Left lung (tissue), 10 donors: ENCODE measurements around the gene GGCX. TPM values are rescaled to one million over a fixed set of nuclear protein-coding genes. Genes with fewer than 3 reads are reported as not detected.
A peak's percentile ranks its signal among the peaks of the same experiment; 100 is the strongest.
"Not testable (repeated sequence)": the region's sequence is repeated elsewhere in the genome, so short reads cannot be mapped to it uniquely, and the experiment has no call there.

Experiments used
- ATAC-seq: fragments of 200-7000 bp; cut with Tn5 transposase; one replicate; pipeline ENCODE4 v1.9.1; 2020; ENCODE audit warnings: moderate library complexity
- DNase-seq, 4 donors: peaks; one replicate each; pipeline ENCODE4 v3.0.0-alpha.2; 2013 to 2020
- H3K27ac ChIP-seq, 2 donors: fragments of 200-600 bp; sonication (generic) in 1 of 2; one replicate each; pipeline versions ENCODE4 v1.5.0 to v1.8.0; 2020 to 2021
- H3K27me3 ChIP-seq, 2 donors: fragments of 200-600 bp; sonication (generic) in 1 of 2; one replicate each; pipeline versions ENCODE4 v1.5.0 to v1.8.0; 2020 to 2021
- H3K36me3 ChIP-seq, 2 donors: fragments of 200-600 bp; sonication (generic) in 1 of 2; one replicate each; pipeline versions ENCODE4 v1.5.0 to v1.8.0; 2020 to 2021
- H3K4me1 ChIP-seq, 2 donors: fragments of 200-600 bp; one replicate each; pipeline ENCODE4 v1.8.0; 2021
- H3K4me3 ChIP-seq, 2 donors: fragments of 200-600 bp; sonication (generic) in 1 of 2; one replicate each; pipeline versions ENCODE4 v1.5.0 to v1.8.0; 2020 to 2021; ENCODE audit warnings: mild to moderate bottlenecking in 1 of 2
- H3K9me3 ChIP-seq, 2 donors: fragments of 200-600 bp; sonication (generic) in 1 of 2; one replicate each; pipeline versions ENCODE4 v1.5.0 to v1.8.0; 2020 to 2021
- CTCF ChIP-seq, 2 donors: fragments of 200-600 bp; sonication (generic) in 1 of 2; IDR thresholded peaks; one replicate each; pipeline versions ENCODE4 v1.5.0 to v1.8.0; 2021; ENCODE audit warnings: antibody characterized with exemption in 2 of 2
- intact Hi-C, 2 donors: fragments of 100-400 bp; cut with DNase I; formaldehyde crosslinking; loops; one replicate each; pipeline versions ENCODE4 v1.11.2 to v1.14.2; 2022
- polyA plus RNA-seq, 6 donors: library from polyadenylated mRNA; unstranded; fragments of 120-200 nt; gene quantifications; one replicate each; pipeline ENCODE4 v1.2.1, GENCODE V29; 2013; ENCODE audit not compliant: insufficient read length in 6 of 6
- total RNA-seq, 2 donors: library from RNA; stranded (reverse); fragmentation: NEBNext Ultra II Directional; extraction: Animal tissue kit (Norgen Biotek cat#: 25700); gene quantifications; one replicate each; pipeline ENCODE4 v1.2.1, GENCODE V29; 2021
- donor health status: DM: no; HTN: yes; CAD: no.
- donor health status: DM: no; HTN: no; CAD: no.

Gene GGCX
- total and polyA plus RNA-seq, 8 donors, result 31.9 to 126 (median 37.7) TPM

- no peak for ATAC-seq
- peaks cover 5 to 87% of the 10 kb centered on the region in 2 donors for H3K36me3 ChIP-seq
- no peak overlapping the region for H3K27ac ChIP-seq
- H3K4me3 ChIP-seq, result no peak overlapping the region
- no peak for DNase-seq
- intact Hi-C loops, result no loop called here
- H3K4me1 ChIP-seq, result peaks cover 16 to 52% of the 10 kb centered on the region in 2 donors
- TF ChIP-seq CTCF (IDR thresholded peaks at IDR 0.05), result no peak
- H3K27me3 ChIP-seq, result no peaks in the 10 kb centered on the region
- no peaks in the 10 kb centered on the region for H3K9me3 ChIP-seq
Observed at GRCh38 chr2:85545780-85546240, 15.5 kb downstream of the GGCX start.

DNA sequence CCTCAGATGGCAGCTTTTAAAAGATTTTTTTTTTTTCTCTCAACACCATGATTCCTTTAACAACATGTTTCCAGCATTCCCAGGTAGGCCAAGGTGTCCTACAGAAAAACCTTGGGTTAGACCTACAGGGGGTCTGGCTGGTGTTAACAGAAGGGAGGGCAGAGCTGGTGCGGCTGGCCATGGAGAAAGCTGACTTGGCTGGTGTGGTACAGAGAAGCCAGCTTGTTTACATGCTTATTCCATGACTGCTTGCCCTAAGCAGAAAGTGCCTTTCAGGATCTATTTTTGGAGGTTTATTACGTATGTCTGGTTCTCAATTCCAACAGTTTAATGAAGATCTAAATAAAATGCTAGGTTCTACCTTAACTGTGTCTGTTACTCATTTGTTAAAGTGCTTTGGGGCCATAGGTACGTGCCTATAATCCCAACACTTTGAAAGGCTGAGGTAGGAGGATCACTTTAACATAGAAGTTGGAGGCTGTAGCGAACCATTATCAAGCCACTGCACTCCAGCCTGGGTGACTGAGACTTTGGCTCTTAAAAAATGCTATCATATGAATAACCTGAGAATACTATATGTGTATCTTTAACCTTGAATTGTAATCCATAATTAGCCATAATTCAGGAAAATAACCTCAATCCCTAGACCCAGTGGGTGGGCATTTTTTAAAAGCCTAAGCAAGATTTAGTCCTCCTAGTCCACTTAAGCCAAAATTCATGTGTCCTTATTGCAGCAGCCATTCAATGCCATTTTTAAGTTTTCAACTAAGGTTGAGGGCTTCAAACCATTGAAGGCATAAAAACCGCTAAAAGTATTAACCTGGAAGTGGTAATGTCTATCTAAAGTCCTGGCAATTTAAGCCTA, 16.1 kb downstream of the GGCX start:
- H3K27ac ChIP-seq, ATAC-seq, intact Hi-C loops, H3K27me3 ChIP-seq, DNase-seq, H3K4me3 ChIP-seq, H3K9me3 ChIP-seq: not testable (repeated sequence)
- peaks cover 17 to 52% of the 10 kb centered on the region in 2 donors for H3K4me1 ChIP-seq
- H3K36me3 ChIP-seq, result peaks cover 5 to 84% of the 10 kb centered on the region in 2 donors

DNA sequence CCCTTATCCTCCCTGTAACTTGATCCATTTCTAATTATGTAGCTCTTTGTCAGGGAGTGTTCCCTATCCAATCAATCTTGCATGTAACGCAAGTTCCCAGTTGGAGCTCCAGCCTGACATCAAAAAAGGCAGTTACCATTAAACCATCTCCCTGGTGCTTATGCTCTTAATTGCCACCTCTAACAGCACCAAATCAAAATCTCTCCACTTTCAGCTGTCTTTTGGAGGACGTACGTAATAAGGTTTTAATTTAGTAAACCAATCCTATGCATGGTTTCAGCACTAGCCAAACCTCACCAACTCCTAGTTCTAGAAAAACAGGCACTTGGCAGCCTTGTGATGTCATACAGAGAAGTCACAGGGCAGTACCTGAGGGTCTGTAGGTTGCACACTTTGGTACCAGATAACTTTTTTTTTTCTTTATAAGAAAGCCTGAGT, 17.0 kb downstream of the GGCX start:
- Histone ChIP-seq H3K4me1 (peaks cover 17 to 47% of the 10 kb centered on the region in 2 donors), H3K36me3 (peaks cover 5 to 78% of the 10 kb centered on the region in 2 donors), H3K27ac (peak overlapping the region in 1 of 2 donors; percentile 39)
- H3K4me3 ChIP-seq, H3K27me3 ChIP-seq, intact Hi-C loops, DNase-seq, ATAC-seq, H3K9me3 ChIP-seq: not testable (repeated sequence)

DNA sequence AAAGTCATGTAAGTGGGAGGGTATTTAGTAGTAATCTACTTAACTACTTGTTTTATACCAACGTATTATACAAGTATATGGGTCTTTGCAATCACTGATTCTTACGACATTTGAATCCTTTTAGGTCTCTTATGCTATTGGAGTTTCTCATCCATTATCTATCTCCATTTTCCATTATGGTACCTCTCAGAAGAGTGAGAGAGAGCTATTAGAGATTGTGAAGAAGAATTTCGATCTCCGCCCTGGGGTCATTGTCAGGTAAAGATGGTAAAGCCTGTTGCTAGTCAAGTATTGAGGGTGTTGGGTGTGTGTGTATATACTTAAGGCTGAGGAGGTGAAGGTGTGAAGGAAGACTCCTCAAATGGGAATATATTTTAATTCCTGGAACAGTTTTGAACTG, 18.5 kb downstream of the GGCX start:
- Histone ChIP-seq H3K27me3 (no peaks in the 10 kb centered on the region), H3K36me3 (peaks cover 5 to 71% of the 10 kb centered on the region in 2 donors), H3K9me3 (no peaks in the 10 kb centered on the region), H3K4me3 (peak overlapping the region in 1 of 2 donors; percentile 99), H3K27ac (no peak overlapping the region), H3K4me1 (peaks cover 17 to 49% of the 10 kb centered on the region in 2 donors)
- ATAC-seq (no peak), DNase-seq (no peak)
- no peak for TF ChIP-seq CTCF (IDR thresholded peaks at IDR 0.05)
- intact Hi-C loops, result no loop called here

DNA sequence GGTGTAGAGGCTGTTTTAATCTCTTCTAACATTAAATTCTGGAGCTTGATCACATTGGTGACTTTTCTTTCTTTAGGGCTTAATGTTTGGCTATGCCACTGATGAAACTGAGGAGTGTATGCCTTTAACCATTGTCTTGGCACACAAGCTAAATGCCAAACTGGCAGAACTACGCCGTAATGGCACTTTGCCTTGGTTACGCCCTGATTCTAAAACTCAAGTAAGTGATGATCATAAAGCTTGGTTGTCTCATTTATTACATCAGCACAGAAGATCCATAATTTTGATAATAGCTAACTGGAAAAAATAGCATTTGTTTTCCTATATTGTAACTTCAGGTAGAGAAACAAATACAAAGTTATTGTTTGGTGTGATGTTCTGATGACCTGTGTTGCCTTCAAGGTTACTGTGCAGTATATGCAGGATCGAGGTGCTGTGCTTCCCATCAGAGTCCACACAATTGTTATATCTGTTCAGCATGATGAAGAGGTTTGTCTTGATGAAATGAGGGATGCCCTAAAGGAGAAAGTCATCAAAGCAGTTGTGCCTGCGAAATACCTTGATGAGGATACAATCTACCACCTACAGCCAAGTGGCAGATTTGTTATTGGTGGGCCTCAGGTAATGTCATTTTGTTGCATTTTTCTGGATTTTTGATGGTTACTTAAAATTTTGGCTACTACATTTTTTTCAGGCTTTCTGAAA, 19.4 kb downstream of the GGCX start:
- Histone ChIP-seq H3K9me3 (no peaks in the 10 kb centered on the region), H3K4me1 (peaks cover 24 to 58% of the 10 kb centered on the region in 2 donors), H3K27ac (no peak overlapping the region), H3K4me3 (peak overlapping the region in 1 of 2 donors; percentile 99), H3K36me3 (peaks cover 5 to 64% of the 10 kb centered on the region in 2 donors), H3K27me3 (no peaks in the 10 kb centered on the region)
- no peak for ATAC-seq
- DNase-seq, result no peak
- intact Hi-C loops, result no loop called here
- no peak for TF ChIP-seq CTCF (IDR thresholded peaks at IDR 0.05)

GRCh38 chr2:85541262-85541661, 20.0 kb downstream of the GGCX start:
- Histone ChIP-seq H3K4me3 (peak overlapping the region in 1 of 2 donors; percentile 99), H3K4me1 (peaks cover 24 to 61% of the 10 kb centered on the region in 2 donors), H3K27ac (no peak overlapping the region), H3K36me3 (peaks cover 5 to 58% of the 10 kb centered on the region in 2 donors), H3K9me3 (no peaks in the 10 kb centered on the region), H3K27me3 (no peaks in the 10 kb centered on the region)
- no peak for TF ChIP-seq CTCF (IDR thresholded peaks at IDR 0.05)
- no peak for ATAC-seq
- DNase-seq, result no peak
- intact Hi-C loops, result no loop called here
